Neural cell (in vitro differentiated cells): Measurements from ENCODE around the gene ERCC4. TPM values are rescaled to one million over a fixed set of nuclear protein-coding genes. Genes with fewer than 3 reads are reported as not detected.

Experiments used
- H2AFZ ChIP-seq: fragments of 200-600, 300-800 bp; sonication (generic), shearing (Covaris generic); 2 replicates; pipeline ENCODE4 v1.6.0; 2014; ENCODE audit warnings: low read depth, mild to moderate bottlenecking, antibody characterized with exemption, low read length, moderate library complexity
- H3F3A ChIP-seq: fragments of 200-600 bp; shearing (Covaris generic); 2 replicates; pipeline ENCODE4 v1.6.1; 2016; ENCODE audit warnings: mild to moderate bottlenecking, moderate library complexity, mixed read lengths, antibody characterized with exemption, low read length; ENCODE audit not compliant: insufficient read depth, poor library complexity, severe bottlenecking
- H3K27ac ChIP-seq: fragments of 200-600, 300-800 bp; sonication (generic), shearing (Covaris generic); 2 replicates; pipeline ENCODE4 v1.5.1; 2014; ENCODE audit warnings: mild to moderate bottlenecking, low read length, moderate library complexity
- H3K27me3 ChIP-seq: fragments of 300-800, 200-600 bp; sonication (generic), shearing (Covaris generic); 2 replicates; pipeline ENCODE4 v1.6.0; 2014; ENCODE audit warnings: mild to moderate bottlenecking, low read depth, low read length, moderate library complexity; ENCODE audit not compliant: insufficient read depth
- H3K36me3 ChIP-seq: fragments of 300-800, 200-600 bp; sonication (generic), shearing (Covaris generic); 2 replicates; pipeline ENCODE4 v1.5.1; 2014; ENCODE audit warnings: mild to moderate bottlenecking, antibody characterized with exemption, low read length, moderate library complexity; ENCODE audit not compliant: insufficient read depth
- H3K4me2 ChIP-seq: fragments of 300-800, 200-600 bp; sonication (generic), shearing (Covaris generic); 2 replicates; pipeline ENCODE4 v1.6.0; 2014; ENCODE audit warnings: mild to moderate bottlenecking, low read length
- H3K4me3 ChIP-seq: fragments of 300-800, 200-600 bp; sonication (generic), shearing (Covaris generic); 2 replicates; pipeline ENCODE4 v1.5.1; 2014; ENCODE audit warnings: mild to moderate bottlenecking, low read length, moderate library complexity
- H3K79me2 ChIP-seq: fragments of 200-600 bp; shearing (Covaris generic); replicated peaks from 2 replicates; pipeline ENCODE4 v1.6.0; 2014; ENCODE audit warnings: mild to moderate bottlenecking, low read length, moderate library complexity; ENCODE audit not compliant: insufficient read depth
- H3K9ac ChIP-seq: fragments of 300-800, 200-600 bp; sonication (generic), shearing (Covaris generic); 2 replicates; pipeline ENCODE4 v1.6.1; 2016; ENCODE audit warnings: mild to moderate bottlenecking, low read length, mixed read lengths
- H3K9me2 ChIP-seq: fragments of 200-600 bp; shearing (Covaris generic); 2 replicates; pipeline ENCODE4 v1.6.1; 2016; ENCODE audit warnings: mild to moderate bottlenecking, low read length, mixed read lengths; ENCODE audit not compliant: insufficient read depth
- H3K9me3 ChIP-seq: fragments of 200-600, 300-800 bp; sonication (generic), shearing (Covaris generic); 2 replicates; pipeline ENCODE4 v1.6.1; 2016; ENCODE audit warnings: mild to moderate bottlenecking, mixed run types, low read length, moderate library complexity, mixed read lengths
- H4K20me1 ChIP-seq: fragments of 200-600 bp; shearing (Covaris generic); 2 replicates; pipeline ENCODE4 v1.6.1; 2016; ENCODE audit warnings: mild to moderate bottlenecking, mixed run types; ENCODE audit not compliant: insufficient read depth
- EP300 ChIP-seq: fragments of 450-650 bp; conservative IDR thresholded peaks from 2 replicates; pipeline ENCODE4 v1.6.1; 2014; ENCODE audit warnings: antibody characterized with exemption, mild to moderate bottlenecking, moderate library complexity; ENCODE audit not compliant: poor library complexity, severe bottlenecking
- EZH2 ChIP-seq: fragments of 200-600, 300-800 bp; shearing (Covaris generic), sonication (generic); IDR thresholded peaks from 2 replicates; pipeline ENCODE4 v1.6.1; 2014; ENCODE audit warnings: antibody characterized with exemption, low read length, borderline replicate concordance, mild to moderate bottlenecking; ENCODE audit not compliant: insufficient read depth, poor library complexity, severe bottlenecking
- MXI1 ChIP-seq: fragments of 450-650 bp; conservative IDR thresholded peaks from 2 replicates; pipeline ENCODE4 v1.6.1; 2014; ENCODE audit warnings: antibody characterized with exemption, mild to moderate bottlenecking; ENCODE audit not compliant: poor library complexity, severe bottlenecking
- POLR2AphosphoS5 ChIP-seq: IDR thresholded peaks from 2 replicates; pipeline ENCODE4 v1.6.1; 2012
- RAD21 ChIP-seq: fragments of 450-650 bp; conservative IDR thresholded peaks from 2 replicates; pipeline ENCODE4 v1.6.1; 2014; ENCODE audit warnings: antibody characterized with exemption, mild to moderate bottlenecking, moderate library complexity
- REST ChIP-seq: IDR thresholded peaks from 2 replicates; pipeline ENCODE4 v1.6.1; 2012; ENCODE audit warnings: borderline replicate concordance
- SMC3 ChIP-seq: fragments of 450-650 bp; conservative IDR thresholded peaks from 2 replicates; pipeline ENCODE4 v1.6.1; 2014; ENCODE audit warnings: antibody characterized with exemption, mild to moderate bottlenecking, moderate library complexity; ENCODE audit not compliant: poor library complexity
- TAF1 ChIP-seq: IDR thresholded peaks from 2 replicates; pipeline ENCODE4 v1.6.1; 2012; ENCODE audit warnings: low read depth
- polyA plus RNA-seq: library from polyadenylated mRNA; depleted of rRNA; stranded (reverse); fragments of >200 nt; gene quantifications from 2 replicates; pipeline ENCODE4 v1.2.3, GENCODE V29; 2014
- TF ChIP-seq, protein P1 (sequence below): fragments of 450-650 bp; IDR thresholded peaks from 2 replicates; pipeline ENCODE4 v1.5.1; 2014; ENCODE audit warnings: antibody characterized with exemption, mild to moderate bottlenecking, moderate library complexity; ENCODE audit not compliant: poor library complexity, severe bottlenecking

Gene ERCC4
- polyA plus RNA-seq, 1 donor from 2014 or later, result 5.8 TPM

DNA sequence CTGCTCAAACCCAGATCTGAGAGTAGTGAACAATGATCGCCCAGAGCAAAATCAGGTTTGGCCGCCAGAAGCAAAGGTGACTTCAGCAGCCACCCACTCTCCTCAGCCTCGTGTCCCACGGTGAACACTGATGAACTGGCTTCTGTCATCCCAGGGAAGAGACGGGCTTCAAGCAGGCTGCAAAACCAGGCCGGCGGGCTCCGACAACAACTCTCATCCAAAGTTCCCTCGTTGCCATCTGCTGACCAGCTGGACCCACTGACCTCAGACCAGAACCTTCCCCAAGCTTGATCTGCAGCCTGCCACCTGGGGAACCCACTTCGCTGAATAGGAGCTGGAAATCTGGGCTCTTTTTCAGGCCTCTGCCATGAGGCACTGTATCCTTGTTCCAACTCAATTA, 81.6 kb downstream of the ERCC4 start:
- Histone ChIP-seq H2AFZ (no peak overlapping the region), H3K36me3 (no peaks in the 10 kb centered on the region), H3K27me3 (no peaks in the 10 kb centered on the region), H4K20me1 (no peaks in the 10 kb centered on the region), H3K79me2 (no peaks in the 10 kb centered on the region), H3K27ac (no peak overlapping the region), H3F3A (no peaks in the 10 kb centered on the region), H3K4me2 (no peak overlapping the region), H3K9me3 (no peaks in the 10 kb centered on the region), H3K9ac (no peak overlapping the region), H3K9me2 (no peaks in the 10 kb centered on the region), H3K4me3 (no peak overlapping the region)
- TF ChIP-seq TAF1, result no peak
- TF ChIP-seq POLR2AphosphoS5, result no peak
- no peak for TF ChIP-seq EZH2
- TF ChIP-seq, protein P1, sequence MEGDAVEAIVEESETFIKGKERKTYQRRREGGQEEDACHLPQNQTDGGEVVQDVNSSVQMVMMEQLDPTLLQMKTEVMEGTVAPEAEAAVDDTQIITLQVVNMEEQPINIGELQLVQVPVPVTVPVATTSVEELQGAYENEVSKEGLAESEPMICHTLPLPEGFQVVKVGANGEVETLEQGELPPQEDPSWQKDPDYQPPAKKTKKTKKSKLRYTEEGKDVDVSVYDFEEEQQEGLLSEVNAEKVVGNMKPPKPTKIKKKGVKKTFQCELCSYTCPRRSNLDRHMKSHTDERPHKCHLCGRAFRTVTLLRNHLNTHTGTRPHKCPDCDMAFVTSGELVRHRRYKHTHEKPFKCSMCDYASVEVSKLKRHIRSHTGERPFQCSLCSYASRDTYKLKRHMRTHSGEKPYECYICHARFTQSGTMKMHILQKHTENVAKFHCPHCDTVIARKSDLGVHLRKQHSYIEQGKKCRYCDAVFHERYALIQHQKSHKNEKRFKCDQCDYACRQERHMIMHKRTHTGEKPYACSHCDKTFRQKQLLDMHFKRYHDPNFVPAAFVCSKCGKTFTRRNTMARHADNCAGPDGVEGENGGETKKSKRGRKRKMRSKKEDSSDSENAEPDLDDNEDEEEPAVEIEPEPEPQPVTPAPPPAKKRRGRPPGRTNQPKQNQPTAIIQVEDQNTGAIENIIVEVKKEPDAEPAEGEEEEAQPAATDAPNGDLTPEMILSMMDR, result no peak
- TF ChIP-seq MXI1, result no peak
- no peak for TF ChIP-seq REST
- TF ChIP-seq RAD21, result no peak
- no peak for TF ChIP-seq SMC3
- no peak for TF ChIP-seq EP300

Other genes starting within 250 kb of the ERCC4 start
- 13.6 and 18.6 TPM in 2 replicates for gene MRTFB, start 151.2 kb downstream of the ERCC4 start, polyA plus RNA-seq